Mucosa of gallbladder (tissue), 1 donor: Measurements from ENCODE around the gene CDC6. TPM values are rescaled to one million over a fixed set of nuclear protein-coding genes. Genes with fewer than 3 reads are reported as not detected.

ENCODE experiments used
- DNase-seq: peaks from one replicate; pipeline ENCODE4 v3.0.0-alpha.2; 2020; ENCODE audit warnings: low spot score
- total RNA-seq: library from RNA; stranded (reverse); gene quantifications from one replicate; pipeline ENCODE4 v1.2.1, GENCODE V29; 2021
- donor health status: DM: no; HTN: no; CAD: no.

Gene CDC6
- total RNA-seq, 1 donor from 2014 or later: 6.8 TPM

- DNase-seq: no peak
These were observed 23.3 kb downstream of the CDC6 start for GRCh38 chr17:40310882-40311391.

DNA sequence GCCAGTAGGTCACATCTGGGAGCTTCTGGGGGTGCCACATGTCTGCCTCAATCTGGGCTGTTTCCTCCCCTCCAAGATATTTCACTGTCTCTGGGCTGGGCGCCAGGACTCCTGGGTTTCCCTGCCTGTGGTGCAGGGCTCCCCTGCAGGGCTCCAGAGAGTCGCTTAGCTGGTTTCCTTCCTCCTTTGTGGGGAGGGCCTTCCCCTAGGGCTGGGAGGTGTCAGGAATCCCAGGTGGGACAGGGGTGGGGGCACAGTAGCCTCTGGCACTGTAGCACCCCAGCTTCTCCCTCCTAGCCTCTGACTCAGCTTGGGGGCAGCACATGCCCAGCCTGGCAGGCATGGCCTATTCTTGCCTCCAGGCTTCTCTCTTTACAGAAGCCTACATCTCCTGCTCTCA, 23.9 kb downstream of the CDC6 start:
- DNase-seq: no peak

DNA sequence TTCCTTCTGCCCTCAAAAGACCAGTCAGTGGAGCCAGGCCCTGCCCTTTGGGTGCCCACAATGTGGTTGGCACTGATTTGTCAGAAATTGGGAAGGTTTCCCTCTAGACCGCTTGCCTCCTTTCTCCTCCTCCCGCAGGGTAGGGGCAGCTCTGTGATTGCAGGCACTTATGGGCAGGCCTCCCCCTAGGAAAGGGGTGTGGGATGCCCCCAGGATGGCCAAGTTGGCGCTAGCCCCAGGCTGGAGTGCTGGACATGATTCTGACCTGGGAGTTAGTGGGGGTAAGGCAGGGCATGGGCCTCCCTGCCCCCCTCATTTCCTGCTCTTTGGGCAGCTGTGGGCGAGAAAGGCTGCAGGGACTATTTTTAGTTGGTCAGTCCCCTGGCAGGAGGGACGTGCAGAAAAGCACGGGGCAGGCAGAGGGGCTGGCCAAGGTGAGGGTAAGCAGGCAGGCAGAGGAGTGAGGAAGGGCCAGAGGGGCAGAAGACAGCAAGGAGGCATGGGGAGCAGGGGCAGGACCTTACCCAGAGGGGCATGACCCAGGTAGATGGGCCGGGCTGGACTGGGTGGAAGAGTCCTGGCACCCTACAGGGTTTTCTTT, 24.6 kb downstream of the CDC6 start:
- no peak for DNase-seq

GRCh38 chr17:40312893-40313667, 25.4 kb downstream of the CDC6 start:
- no peak for DNase-seq

DNA sequence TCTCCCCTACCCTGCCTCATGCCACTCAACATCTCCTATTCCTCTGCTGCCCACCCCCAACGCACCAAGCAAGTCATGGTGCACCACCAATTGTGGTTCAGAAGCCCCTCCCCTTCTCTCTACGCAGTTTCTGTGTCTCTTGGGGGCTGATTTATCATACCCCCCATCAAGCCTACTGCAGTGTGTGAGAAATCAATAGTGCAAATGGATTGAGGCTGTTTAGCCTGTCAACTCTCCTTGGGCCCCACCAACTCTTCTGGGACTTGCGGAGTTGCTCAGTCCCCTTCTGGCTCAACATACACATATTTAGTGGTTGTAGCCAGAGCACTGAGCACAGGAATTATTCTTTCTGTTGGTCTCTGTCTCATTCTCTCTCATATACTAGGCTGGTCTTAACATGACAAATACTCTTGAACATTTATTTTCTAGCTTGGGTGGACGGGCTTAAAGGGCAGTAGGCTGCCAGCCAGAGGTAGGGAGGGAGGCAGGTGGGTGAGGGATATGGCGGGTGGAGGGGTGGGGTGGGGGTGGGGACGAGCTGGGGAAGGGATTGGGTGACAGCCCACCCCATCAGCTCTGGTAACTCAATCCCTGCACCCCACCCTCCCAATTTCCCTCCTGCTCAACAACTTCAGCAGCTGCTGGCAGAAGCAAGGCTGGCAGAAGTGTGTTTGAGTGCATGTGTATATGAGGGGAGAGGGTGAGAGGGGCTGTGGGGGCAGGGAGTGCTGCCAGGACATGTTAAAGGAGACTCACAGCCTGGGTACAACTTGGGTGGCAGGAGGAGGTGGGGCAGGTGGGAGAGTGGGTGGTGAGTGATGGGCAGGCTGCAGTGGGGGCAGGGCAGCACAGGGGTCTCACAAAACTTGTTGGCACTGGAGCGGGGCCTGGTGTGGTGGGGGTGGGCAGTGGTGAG, 26.2 kb downstream of the CDC6 start:
- no peak for DNase-seq

DNA sequence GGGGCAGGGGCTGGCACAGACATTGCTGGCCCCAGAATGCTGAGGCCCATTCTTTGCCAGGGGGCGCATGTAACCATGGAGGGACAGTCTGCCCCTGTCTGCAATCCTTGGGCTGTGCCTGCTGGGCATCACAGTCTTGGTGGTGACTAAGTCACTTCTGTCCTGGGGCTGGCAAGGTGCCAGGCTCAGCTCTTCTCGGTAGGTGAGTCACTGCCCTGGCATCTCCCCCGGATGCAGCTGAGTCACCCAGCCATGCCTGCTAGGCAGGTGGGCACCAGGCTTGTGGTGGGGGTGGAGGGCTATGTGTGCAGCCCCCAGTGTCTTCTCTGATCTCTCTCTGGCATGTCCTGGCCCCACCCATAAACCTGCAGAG, 26.9 kb downstream of the CDC6 start:
- peak; percentile 94 for DNase-seq

GRCh38 chr17:40315206-40315605, 27.5 kb downstream of the CDC6 start:
- no peak for DNase-seq

DNA sequence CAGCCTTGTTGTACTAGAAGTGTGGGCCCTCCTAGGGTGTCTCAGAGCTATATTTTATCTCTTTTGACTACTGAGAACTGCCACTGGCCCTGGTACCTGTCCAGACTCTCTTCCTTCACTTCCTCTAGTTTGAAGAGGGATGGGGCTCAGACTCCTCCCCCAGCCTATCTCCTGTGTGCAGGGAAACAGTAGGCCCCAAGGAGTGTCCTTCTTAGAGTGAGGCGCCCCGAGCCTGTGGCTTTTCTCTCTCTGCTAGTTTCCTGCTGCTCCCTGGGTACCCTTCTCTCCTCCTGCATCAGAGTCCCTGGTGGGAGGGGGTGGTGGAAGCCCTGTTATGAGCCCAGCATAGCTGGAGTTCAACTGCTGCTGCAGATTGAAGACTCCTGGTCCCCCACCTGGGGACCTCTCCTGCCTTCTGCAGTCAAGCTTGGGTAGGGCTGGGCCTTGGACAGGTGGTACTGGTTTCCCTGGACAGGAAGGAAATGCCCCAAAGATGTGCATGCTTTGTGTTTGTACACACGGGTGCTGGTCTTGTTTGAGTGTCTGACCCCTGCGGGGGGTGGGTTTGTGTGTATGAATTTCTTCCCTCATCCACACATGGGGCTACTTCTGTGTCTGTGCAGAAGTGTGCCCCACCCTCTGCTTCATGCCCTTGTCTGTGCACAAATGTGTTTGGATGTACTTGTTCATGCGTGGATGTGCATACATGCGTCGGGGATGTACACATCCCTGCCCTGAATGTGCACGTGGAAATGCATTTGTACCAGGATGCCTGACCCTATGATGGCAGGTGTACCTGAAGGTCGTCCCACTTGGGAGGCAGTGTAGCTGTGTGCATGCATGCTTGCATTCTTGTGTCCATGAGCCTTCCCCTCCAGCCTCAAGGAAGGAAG, 28.2 kb downstream of the CDC6 start:
- no peak for DNase-seq

DNA sequence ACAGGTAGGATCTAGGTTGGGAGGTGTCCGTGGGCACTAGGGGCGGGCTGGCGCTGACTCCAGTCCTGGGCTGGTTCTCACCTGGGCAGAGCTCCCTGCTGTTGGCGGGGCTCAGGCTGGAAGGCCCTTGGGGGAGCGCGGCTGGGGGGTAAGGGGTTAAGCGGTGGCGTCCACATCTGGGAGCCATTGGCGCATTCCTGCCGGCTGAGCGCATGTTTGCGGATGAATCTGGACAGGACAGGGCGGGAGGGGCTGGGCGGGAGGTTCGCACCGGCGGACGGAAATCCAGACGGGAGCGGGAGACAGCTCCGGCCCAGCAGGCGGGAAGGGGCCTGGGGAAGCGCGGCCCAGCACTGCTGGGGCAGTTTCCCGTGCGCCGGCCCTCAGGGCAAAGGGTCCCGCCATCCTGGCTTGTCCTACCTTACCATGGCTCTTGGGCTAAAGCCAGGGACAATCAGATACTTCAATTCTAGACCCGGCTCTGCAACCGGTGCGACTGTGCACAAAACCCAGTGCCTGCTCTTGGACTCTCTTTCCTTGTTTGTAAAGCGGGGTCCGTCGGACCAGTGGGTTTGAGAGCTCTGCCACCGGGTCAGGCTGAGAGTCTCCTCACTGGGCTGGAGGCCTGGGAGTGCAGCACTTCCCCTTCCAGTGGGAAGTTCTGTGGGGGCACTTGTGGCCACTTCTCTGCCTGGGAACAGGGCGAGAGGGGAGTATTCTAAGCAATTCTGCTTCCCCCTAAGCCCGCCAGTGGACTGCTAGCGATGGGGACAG, 29.1 kb downstream of the CDC6 start:
- peak; percentile 70 for DNase-seq

- DNase-seq: no peak
These were observed 29.7 kb downstream of the CDC6 start for GRCh38 chr17:40317345-40317873.

GRCh38 chr17:40317880-40318829, 30.5 kb downstream of the CDC6 start:
- DNase-seq: peak; percentile 94

DNA sequence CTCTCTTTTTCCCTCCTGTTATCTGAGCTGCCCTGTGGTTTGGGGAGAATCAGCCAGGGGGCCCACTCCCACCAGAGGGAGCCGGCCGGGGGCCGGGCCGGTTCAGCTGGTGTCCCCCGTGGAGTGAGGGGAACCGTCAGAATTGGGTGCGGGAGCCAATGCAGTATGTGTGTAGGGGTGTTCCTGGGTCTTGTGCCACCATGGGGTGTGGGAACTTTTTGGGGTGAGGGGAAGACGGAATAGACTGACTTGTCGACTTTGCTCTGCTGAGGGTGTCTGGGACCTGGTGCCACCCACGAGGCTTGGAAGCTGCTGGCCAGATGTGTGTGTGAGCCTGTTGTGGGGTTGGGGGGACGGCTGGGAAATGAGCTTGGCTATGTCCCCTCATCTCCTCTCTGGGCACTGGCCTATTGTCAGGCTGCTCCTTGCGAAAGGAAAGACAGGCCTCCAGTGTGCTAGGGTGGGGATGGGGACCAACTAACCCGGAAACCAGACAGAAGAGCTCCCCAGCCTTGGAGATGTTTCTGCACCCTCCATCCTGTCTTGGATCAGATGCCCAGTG, 31.2 kb downstream of the CDC6 start:
- DNase-seq: no peak

- DNase-seq: no peak
These were observed 32.2 kb downstream of the CDC6 start for GRCh38 chr17:40319651-40320540.

DNA sequence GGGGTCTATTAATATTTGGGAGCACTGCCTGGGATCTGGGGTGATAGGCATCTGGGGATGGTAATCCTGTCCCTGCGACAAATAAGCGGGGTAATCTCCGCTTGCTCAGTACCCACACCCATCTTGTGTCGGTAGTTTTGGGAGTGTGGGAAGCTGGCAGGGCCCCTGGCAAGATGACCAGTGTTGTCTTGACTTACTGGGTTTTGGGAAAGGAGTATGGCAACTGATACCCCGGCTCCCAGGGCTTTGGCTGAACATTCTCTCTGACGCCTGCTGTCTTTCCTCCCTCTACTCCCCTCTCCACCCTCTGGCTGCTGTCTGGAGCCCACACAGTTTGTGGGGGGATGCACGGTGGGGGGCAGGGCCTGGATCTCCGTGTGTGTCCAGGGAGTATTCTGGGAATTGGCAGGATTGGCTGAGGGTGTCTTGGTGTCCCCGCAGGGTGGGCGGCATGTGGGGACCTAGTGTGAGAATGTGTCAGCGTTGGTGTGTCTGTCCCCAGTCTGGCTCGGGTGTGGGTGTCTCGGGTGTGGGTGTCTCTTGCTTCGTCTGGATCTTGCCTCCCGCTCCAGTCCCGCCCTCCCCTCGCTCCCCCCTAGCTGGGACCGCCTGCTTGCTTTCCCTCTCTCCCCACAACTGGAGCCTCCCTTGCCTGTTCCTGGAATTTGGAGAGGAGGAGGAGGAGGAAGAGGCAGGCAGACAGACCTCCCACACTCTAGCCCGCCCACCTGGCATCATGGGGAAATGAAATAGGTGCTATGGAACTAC, 33.3 kb downstream of the CDC6 start:
- no peak for DNase-seq

DNA sequence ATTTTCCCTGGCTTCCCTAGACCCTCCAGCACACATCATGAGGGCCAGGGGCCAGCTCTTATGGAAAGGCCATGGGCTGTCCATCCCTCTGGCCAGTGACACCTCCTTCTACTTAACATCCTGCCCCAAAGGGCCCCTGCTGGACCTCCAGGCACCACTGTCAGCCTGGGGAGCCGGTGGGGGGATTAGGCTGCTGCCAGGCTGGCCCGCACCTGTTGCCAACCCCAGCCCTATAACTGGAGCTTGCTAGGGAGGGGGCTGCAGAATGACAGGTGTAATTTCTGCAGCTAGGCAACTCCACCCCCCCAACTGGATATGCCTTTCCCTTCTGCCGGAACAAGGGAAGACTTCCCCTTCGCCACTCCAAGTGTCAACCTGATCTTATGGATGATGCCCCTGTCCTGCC, 33.8 kb downstream of the CDC6 start:
- DNase-seq: no peak

DNA sequence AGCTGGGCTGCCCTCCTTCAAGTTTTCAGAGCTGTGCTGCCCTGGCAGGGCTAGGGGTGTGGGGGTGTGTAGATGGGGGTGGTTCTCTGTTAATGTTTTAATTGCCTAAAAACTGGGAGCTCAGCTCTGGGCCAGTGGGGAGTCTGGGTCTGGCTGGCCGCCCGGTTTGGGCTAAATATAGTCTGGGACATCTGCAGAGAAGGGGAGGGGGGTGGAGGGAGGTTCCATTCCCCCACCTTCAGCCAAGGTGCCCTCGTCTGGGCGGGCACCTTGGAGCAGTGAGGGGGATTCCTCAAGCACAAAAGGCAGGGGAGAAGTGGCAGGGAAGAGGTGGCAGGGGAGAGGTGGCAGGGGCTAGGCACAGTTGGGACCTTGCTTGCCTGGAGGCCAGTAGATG, 34.3 kb downstream of the CDC6 start:
- DNase-seq: no peak
